Germinal center (tissue), 1 donor: ENCODE results near the gene LCE2C.

Experiments
- DNase-seq: peaks from one replicate; pipeline ENCODE4 v3.0.0; 2012; ENCODE audit warnings: mixed read lengths, low spot score

LCE2C gene

DNA sequence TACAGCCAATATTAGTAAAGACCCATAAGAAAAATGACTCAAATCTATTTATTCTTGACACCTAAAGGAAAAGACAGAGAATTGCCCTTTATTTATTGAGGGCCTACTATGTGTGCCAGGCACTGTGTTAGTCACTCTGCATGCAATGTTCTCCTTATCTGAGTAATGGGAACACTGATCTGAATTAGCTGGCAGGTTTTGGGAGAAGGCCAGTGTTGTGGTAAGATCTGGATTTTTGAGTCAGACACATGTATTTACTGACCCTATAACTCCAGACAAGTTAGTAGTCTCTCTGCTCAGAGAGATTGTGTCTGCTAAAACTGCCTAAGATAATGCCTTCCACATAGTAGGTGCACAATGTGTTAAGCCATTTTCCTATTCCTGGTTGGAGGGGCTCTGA is 50.2 kb downstream of the LCE2C start:
- DNase-seq, result no peak
